ENCODE data around the gene DHRS4L2. TPM values are rescaled to one million over a fixed set of nuclear protein-coding genes. Genes with fewer than 3 reads are reported as not detected.
A peak's percentile ranks its signal among the peaks of the same experiment; 100 is the strongest.
"Not testable (repeated sequence)": the region's sequence is repeated elsewhere in the genome, so short reads cannot be mapped to it uniquely, and the experiment has no call there.

DHRS4L2 gene
- total RNA-seq, result 10 to 100 TPM in 3 of 8 experiments, 1 to 10 TPM in 5; 2.2 to 38.3 (median 7.0) TPM

DNA sequence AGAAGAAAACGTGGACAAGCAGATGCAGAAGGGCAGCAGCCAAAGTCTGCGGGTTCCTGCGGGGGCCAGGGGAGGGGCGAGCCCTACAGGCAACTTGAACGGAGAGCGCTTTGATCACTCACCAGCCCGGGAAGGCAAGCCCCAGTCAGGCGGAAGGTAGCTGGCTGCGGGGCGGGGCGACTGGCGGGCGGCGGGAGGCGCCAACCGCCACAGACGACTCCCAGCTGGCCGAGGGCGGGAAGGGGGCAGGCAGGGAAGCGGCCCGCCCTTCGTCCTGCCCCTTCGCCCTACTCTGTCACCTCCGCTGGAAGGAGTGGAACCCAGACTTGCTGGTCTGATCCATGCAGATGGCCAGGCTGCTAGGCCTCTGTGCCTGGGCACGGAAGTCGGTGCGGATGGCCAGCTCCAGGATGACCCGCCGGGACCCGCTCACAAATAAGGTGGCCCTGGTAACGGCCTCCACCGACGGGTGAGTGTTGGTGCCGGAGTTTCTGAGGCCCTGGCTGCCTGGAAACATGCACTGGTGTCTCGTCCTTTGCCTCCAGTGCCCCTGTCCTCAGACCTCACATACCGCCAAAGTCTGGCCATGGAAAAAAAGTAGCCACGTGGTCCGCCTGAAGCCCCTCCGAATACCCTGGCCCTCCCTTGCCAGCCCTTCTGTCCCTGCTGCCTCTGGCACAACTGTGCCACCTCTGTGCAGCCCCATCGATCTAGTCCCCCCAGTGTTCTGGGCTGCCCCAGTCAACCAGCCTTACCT lies at the start of gene DHRS4L2:
Gene DHRS4L2, plus strand, starts transcription at position 323 of the 757 bp plus-strand sequence. Its CDS starts 19 bp downstream, at position 342.
- ATAC-seq (replicated peaks in 6 of 8), result peak; percentile 55 to 90 (median 80)
- peaks cover 0 to 19% of the 10 kb centered on the region in 2 donors for H3K4me1 ChIP-seq (replicated peaks in 1 of 2)
- H3K4me3 ChIP-seq, H3K27ac ChIP-seq: not testable (repeated sequence)
- WGBS, 10 experiments, result 0 to 80% (median 67%) methylated on average over 2 to 3 of the region's 40 CpGs; no CpG with 5 or more reads in 7 of the 10 experiments
- in situ Hi-C loops (cut with MboI; ENCODE audit: low pct_unique_long_range_greater_than_20kb in 2 of 9, low sequenced_read_pairs in 9 of 9, unreplicated experiment in 9 of 9), result loop anchor here in 1 of 9 experiments (10.0 kb wide), 1 partner anchor 46 kb away; no protein-coding TSS in a partner anchor

DNA sequence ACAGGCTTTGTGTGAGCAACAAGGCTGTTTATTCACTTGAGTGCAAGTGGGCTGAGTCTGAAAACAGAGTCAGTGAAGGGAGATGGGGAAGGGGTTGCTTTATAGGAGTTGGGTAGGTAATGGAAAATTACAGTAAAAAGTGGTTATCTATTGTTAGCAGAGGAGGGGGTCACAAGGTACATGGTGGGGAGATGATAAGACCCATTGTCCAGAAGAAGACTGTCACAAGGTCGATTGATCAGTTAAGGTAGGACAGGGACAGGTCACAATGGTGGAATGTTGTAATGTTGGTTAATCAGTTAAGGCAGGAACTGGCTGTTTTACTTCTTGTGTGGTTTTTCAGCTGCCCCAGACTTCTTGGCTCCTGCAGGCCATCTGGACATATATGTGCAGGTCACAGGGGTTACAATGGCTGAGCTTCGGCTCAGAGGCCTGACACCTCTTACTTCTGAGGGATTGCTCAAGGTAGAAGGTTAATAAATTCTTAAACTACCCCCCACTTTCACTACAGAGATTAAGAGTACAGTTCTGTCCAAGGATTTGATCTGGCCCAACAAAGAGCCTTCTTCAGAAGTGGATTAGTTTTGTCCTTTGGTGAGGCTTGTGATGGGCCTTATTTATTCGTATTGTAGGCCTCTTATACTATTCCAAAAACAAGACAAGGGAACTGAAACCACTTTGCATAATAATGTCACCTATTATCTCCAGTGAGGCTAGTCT lies 49.0 kb upstream of the DHRS4L2 start:
- Histone ChIP-seq H3K4me3 (no peak overlapping the region), H3K27ac (no peak overlapping the region), H3K4me1 (replicated peaks in 1 of 2) (no peaks in the 10 kb centered on the region)
- ATAC-seq (replicated peaks in 6 of 8), result no peak
- in situ Hi-C loops (cut with MboI; ENCODE audit: low pct_unique_long_range_greater_than_20kb in 2 of 9, low sequenced_read_pairs in 9 of 9, unreplicated experiment in 9 of 9), result loop anchor here in 5 of 9 experiments (25.0 kb wide), 1 partner anchor 302 kb away; the partner anchor contains the start of gene DHRS2 (in 5 of the 5)
- WGBS, 10 experiments, result 0 to 87% (median 83%) methylated on average over 1 to 3 of the region's 3 CpGs; no CpG with 5 or more reads in 4 of the 10 experiments

DNA sequence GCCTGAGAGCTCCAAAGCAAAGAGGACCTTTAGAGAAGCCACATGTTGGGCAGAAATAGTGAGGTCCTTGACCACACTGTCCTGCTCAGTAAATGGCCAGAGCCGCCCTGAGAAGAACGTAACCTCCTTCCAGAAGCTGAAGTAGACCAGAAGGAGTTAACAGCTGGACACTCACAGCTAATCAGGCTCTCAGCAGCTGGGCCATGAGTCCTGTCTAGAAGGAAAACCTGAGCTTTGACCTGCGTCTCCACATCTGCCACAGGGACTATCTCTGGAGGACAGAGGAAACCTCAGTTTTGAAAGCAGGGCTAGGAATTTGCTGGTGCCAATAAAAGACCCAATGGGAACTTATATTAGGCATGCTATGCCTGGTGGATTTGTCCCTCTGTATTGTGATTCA lies 47.5 kb upstream of the DHRS4L2 start:
- 0 to 100% (median 85%) methylated on average over 1 to 3 of the region's 3 CpGs; no CpG with 5 or more reads in 4 of the 10 experiments for WGBS, 10 experiments
- ATAC-seq (replicated peaks in 6 of 8), result no peak
- in situ Hi-C loops (cut with MboI; ENCODE audit: low pct_unique_long_range_greater_than_20kb in 2 of 9, low sequenced_read_pairs in 9 of 9, unreplicated experiment in 9 of 9), result loop anchor here in 5 of 9 experiments (25.0 kb wide), 1 partner anchor 304 kb away; the partner anchor contains the start of gene DHRS2 (in 5 of the 5)
- no peaks in the 10 kb centered on the region for H3K4me1 ChIP-seq (replicated peaks in 1 of 2)
- no peak overlapping the region for H3K4me3 ChIP-seq
- no peak overlapping the region for H3K27ac ChIP-seq

- no peak overlapping the region for H3K27ac ChIP-seq
- no peak for ATAC-seq (replicated peaks in 6 of 8)
- no peak overlapping the region for H3K4me3 ChIP-seq
- in situ Hi-C loops (cut with MboI; ENCODE audit: low pct_unique_long_range_greater_than_20kb in 2 of 9, low sequenced_read_pairs in 9 of 9, unreplicated experiment in 9 of 9), result loop anchor here in 5 of 9 experiments (25.0 kb wide), 1 partner anchor 304 kb away; the partner anchor contains the start of gene DHRS2 (in 5 of the 5)
- H3K4me1 ChIP-seq (replicated peaks in 1 of 2), result no peaks in the 10 kb centered on the region
Observed at GRCh38 chr14:23941669-23942068, 47.1 kb upstream of the DHRS4L2 start.

DNA sequence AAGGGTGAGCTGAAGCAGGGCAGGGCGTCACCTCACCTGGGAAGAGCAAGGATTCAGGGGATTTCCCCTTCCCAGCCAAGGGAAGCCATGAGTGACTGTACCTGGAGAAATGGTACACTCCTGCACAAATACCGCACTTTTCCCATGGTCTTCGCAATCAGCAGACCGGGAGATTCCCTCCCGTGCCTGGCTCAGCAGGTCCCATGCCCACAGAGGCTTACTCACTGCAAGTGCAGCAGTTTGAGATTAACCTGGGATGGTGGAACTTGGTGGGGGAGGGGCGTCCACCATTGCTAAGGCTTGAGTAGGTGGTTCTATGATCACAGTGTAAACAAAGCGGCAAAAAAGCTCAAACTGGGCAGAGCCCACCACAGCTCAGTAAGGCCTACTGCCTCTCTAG lies 46.1 kb upstream of the DHRS4L2 start:
- WGBS, 10 experiments, result 50 to 100% (median 96%) methylated on average over 1 to 5 of the region's 7 CpGs; no CpG with 5 or more reads in 2 of the 10 experiments
- ATAC-seq (replicated peaks in 6 of 8), result no peak
- H3K27ac ChIP-seq, result no peak overlapping the region
- H3K4me1 ChIP-seq (replicated peaks in 1 of 2), result no peaks in the 10 kb centered on the region
- H3K4me3 ChIP-seq, result no peak overlapping the region
- in situ Hi-C loops (cut with MboI; ENCODE audit: low pct_unique_long_range_greater_than_20kb in 2 of 9, low sequenced_read_pairs in 9 of 9, unreplicated experiment in 9 of 9), result loop anchor here in 5 of 9 experiments (25.0 kb wide), 1 partner anchor 305 kb away; the partner anchor contains the start of gene DHRS2 (in 5 of the 5)

GRCh38 chr14:23949069-23949468 lies 39.7 kb upstream of the DHRS4L2 start:
- in situ Hi-C loops (cut with MboI; ENCODE audit: low pct_unique_long_range_greater_than_20kb in 2 of 9, low sequenced_read_pairs in 9 of 9, unreplicated experiment in 9 of 9), result loop anchor here in 5 of 9 experiments (25.0 kb wide), 1 partner anchor 312 kb away; the partner anchor contains the start of gene DHRS2 (in 5 of the 5)
- peaks cover 0 to 13% of the 10 kb centered on the region in 2 donors for H3K4me1 ChIP-seq (replicated peaks in 1 of 2)
- H3K4me3 ChIP-seq; H3K27ac ChIP-seq; ATAC-seq (replicated peaks in 6 of 8): not testable (repeated sequence)
- WGBS, 10 experiments, result 8 to 100% (median 92%) methylated on average over 1 to 2 of the region's 2 CpGs; no CpG with 5 or more reads in 3 of the 10 experiments

DNA sequence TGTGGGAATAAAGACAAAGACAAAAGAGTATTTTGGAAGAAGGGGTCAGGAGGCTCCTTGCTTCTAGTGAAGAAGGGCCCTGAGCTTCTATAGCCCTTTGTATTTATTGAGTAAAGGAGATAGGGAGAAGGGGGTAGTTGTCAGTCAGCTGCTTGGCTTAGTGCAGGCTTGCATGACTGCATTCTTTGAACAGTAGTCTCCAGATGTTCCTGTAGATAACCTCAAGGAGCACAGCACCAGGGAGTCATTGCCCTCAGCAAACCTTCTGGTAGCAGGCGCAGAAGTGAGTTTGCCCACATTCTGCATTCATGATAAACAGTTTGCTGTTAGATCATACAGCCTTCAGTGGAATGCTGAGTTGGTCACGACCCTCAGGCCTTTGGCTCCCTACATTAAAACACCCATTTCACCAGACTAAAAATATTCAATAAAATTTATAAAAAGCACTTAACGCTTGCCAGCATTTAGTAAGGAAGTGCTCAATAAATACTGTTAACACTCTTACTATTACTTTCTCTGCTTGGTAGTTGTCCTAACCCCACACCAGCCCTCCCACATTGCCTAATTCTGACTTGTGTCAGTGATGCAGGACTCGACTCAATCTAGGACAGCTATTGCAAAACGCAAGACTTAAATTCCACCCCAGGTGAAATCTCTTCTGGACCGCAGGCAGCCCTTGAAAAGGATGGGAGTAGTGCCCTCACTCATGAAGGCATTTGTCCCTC lies 38.2 kb upstream of the DHRS4L2 start:
- Histone ChIP-seq H3K4me3 (no peak overlapping the region), H3K27ac (no peak overlapping the region), H3K4me1 (replicated peaks in 1 of 2) (peaks cover 0 to 13% of the 10 kb centered on the region in 2 donors)
- in situ Hi-C loops (cut with MboI; ENCODE audit: low pct_unique_long_range_greater_than_20kb in 2 of 9, low sequenced_read_pairs in 9 of 9, unreplicated experiment in 9 of 9), result no loop called here
- 52 to 100% (median 93%) methylated on average over 2 to 6 of the region's 6 CpGs; no CpG with 5 or more reads in 2 of the 10 experiments for WGBS, 10 experiments
- ATAC-seq (replicated peaks in 6 of 8), result no peak

GRCh38 chr14:23951136-23951466 lies 37.6 kb upstream of the DHRS4L2 start:
- 60 to 100% (median 90%) methylated on average over 1 to 3 of the region's 3 CpGs; no CpG with 5 or more reads in 1 of the 10 experiments for WGBS, 10 experiments
- ATAC-seq (replicated peaks in 6 of 8); H3K4me3 ChIP-seq; in situ Hi-C loops (cut with MboI; ENCODE audit: low pct_unique_long_range_greater_than_20kb in 2 of 9, low sequenced_read_pairs in 9 of 9, unreplicated experiment in 9 of 9); H3K27ac ChIP-seq: not testable (repeated sequence)
- H3K4me1 ChIP-seq (replicated peaks in 1 of 2), result peaks cover 0 to 13% of the 10 kb centered on the region in 2 donors

- peak in 5 of 8 experiments; percentile 24 to 74 (median 59) for ATAC-seq (replicated peaks in 6 of 8)
- Histone ChIP-seq H3K4me3 (no peak overlapping the region), H3K4me1 (replicated peaks in 1 of 2) (peaks cover 0 to 13% of the 10 kb centered on the region in 2 donors), H3K27ac (no peak overlapping the region)
- in situ Hi-C loops (cut with MboI; ENCODE audit: low pct_unique_long_range_greater_than_20kb in 2 of 9, low sequenced_read_pairs in 9 of 9, unreplicated experiment in 9 of 9), result no loop called here
- 0 to 100% (median 93%) methylated on average over 1 to 4 of the region's 8 CpGs; no CpG with 5 or more reads in 5 of the 10 experiments for WGBS, 10 experiments
Observed at GRCh38 chr14:23951590-23952201, 37.0 kb upstream of the DHRS4L2 start.

- ATAC-seq (replicated peaks in 6 of 8), result peak in 3 of 8 experiments; percentile 1 to 3 (median 1)
- Histone ChIP-seq H3K27ac (peak overlapping the region in 1 of 2 donors; percentile 68), H3K4me1 (replicated peaks in 1 of 2) (peaks cover 0 to 13% of the 10 kb centered on the region in 2 donors), H3K4me3 (peak overlapping the region; percentile 47 to 85 (median 74))
- WGBS, 10 experiments, result 34 to 60% (median 50%) methylated on average over 1 to 2 of the region's 6 CpGs; no CpG with 5 or more reads in 7 of the 10 experiments
- in situ Hi-C loops (cut with MboI; ENCODE audit: low pct_unique_long_range_greater_than_20kb in 2 of 9, low sequenced_read_pairs in 9 of 9, unreplicated experiment in 9 of 9), result not testable (repeated sequence)
Observed at GRCh38 chr14:23953116-23953463, 35.6 kb upstream of the DHRS4L2 start.

DNA sequence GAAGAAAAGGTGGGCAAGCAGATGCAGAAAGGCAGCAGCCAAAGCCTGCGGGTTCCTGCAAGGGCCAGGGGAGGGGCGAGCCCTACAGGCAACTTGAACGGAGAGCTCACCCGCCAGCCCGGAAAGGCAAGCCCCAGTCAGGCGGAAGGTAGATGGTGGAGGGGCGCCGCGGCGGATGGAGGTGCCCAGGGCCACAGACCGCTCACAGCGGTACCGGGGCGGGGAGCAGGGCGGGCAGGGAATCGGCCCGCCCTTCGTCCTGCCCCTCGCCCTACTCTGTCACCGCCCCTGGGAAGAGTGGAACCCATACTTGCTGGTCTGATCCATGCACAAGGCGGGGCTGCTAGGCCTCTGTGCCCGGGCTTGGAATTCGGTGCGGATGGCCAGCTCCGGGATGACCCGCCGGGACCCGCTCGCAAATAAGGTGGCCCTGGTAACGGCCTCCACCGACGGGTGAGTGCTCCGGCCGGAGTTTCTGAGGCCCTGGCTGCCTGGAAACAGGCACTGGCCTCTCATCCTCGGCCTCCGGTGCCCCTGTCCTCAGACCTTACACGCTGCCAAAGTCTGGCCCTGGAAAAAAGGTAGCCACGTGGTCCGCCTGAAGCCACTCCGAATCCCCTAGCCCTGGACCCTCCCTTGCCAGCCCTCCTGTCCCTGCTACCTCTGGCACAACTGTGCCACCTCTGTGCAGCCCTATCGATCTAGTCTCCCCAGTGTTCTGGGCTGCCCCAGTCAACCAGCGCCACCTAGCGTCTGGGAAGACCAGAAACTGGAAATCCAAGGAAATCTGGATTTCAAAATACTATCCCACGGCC lies 35.1 kb upstream of the DHRS4L2 start, which contains the start of gene DHRS4:
Gene DHRS4, plus strand, starts transcription at position 307 of the 815 bp plus-strand sequence. Its CDS starts 19 bp downstream, at position 326.
- WGBS, 10 experiments, result 0 to 2% (median 0%) methylated on average over 1 to 13 of the region's 44 CpGs; no CpG with 5 or more reads in 4 of the 10 experiments
- Histone ChIP-seq H3K4me1 (replicated peaks in 1 of 2) (peaks cover 0 to 13% of the 10 kb centered on the region in 2 donors), H3K27ac (peak within 1 kb of the TSS; percentile 65 to 68), H3K4me3 (peak within 1 kb of the TSS; percentile 47 to 85 (median 74))
- ATAC-seq (replicated peaks in 6 of 8), result peak; percentile 88 to 96 (median 92)
- in situ Hi-C loops (cut with MboI; ENCODE audit: low pct_unique_long_range_greater_than_20kb in 2 of 9, low sequenced_read_pairs in 9 of 9, unreplicated experiment in 9 of 9), result no loop called here
